ENCODE data around the gene FNBP1.
"Not testable (repeated sequence)": the region's sequence is repeated elsewhere in the genome, so short reads cannot be mapped to it uniquely, and the experiment has no call there.

The FNBP1 gene

DNA sequence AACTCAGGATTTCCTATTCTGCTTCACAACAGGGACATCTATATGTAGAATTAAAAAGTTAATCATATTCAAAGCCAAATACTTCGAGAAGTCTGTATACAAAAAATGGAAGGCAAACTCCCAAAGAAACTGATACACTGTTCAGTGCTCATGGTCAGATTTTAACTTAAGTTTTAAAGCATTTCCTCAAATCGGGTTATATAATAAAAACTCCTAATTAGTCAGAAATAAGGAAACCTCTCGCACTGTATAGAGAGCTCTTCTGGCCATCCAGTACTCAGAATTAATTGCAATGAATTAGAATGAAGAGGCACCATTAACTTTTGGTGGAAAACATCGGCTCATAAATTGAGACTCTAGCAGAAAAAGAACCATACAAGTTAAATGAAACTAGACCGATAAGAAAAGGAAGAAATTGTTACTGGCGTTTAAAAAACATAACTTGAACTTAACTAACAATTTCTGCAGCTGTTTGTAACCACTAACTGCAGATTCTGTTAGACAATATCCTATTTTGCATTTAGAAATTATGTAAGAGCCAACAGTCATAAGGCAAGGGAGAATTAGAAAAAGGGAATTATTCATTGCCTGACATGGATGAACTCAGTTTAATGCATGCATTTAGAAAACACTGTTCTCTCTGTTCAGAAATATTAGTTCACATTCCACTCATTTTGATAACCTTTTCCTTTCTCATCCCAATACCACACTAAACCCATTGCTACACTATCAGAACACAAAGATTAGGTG is 96.6 kb downstream of the FNBP1 start:
- no peak for DNase-seq

DNA sequence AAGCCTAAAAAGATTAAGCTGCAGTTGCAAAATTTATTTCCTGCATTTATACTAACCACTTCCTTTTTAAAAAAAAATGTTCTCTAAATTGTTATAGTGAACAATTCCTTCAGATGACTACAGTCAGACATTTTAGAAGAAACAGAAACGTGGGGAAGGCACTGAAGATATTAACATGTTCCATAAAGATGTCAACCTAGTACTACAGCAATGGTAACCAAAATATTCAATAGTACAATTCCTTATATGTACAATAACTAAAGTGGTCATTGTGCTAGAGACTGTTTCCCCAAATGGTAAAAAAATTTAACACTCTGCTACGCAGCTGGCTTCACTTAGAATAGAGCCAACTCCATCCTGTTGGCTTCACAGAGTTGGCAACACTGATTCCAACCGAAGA is 97.7 kb downstream of the FNBP1 start:
- no peak for DNase-seq

DNA sequence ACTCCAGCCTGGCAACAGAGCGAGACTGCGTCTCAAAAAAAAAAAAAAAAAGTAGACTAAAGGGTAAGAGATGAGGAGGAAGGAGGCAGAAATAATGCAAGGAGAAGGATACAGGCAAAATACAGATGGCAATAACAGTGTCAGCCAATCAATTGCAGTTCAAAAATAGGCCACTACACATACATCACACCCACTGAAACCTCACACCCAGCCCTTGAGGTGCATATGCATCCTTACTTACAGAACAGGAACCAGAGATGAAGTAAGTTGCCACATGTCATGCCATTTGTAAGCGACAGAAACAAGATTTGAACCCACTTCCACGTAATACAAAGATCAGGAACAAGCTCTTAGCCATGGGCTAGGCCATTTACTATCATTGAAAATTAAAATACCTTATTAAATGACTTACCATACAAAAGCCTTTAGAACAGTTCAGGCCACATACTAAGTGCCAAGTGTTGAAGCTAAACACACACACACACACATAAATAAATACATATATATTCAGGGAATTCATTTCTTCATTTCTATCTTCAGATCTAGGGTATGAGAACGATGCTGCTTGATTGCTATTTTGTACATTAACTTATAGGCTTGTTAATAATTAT is 98.4 kb downstream of the FNBP1 start:
- DNase-seq: no peak

DNA sequence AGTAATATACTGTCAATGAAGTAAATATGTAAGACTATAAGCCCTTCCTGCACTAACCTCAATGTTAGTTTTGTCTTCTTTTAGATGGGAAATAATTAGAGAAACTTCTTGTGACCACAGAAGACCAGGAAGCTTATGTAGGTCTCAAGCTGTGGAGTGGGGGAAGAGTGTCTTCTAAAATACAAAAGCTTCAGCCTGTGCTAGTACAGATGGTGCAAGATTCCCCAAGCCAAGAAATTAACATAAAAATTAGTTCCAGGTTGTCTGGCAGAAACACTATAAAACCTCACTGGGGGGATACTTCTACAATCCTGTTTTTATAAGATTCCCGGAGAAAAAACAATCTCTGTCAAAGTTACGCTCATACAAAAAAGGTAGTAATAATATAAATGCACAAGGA is 103.6 kb downstream of the FNBP1 start:
- DNase-seq: no peak

DNA sequence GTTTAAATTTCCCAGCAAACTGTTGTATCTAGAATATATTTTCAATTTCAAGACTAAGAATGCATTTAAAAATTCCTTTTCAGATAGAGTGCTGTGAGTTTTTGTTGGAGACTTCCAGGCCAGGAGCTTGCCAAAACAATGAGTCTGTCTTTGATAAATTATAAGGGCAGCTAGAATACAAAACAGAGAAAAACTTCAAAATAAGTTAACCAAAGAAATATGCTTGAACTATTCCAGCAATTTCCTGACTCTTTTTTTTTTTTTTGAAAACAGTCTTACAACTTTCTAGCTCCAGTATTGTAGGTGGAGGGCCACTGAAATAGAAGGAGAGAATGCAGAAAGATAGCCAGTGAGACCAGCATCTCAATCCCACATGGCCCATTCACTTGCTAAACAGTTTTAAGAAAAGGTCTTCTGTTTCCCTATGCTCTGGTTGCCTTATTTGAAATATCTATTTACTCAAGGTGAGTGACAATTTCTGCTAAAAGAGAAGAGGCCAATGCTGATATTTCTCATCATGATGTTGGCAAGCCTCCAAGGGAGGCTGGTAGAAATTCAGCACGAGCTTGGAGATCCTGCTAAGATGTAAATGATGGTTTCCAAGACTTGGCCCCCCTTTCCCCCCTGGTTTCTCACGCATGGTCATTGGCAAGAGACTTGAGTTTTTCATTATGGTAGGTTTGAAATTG is 104.6 kb downstream of the FNBP1 start:
- no peak for DNase-seq

DNA sequence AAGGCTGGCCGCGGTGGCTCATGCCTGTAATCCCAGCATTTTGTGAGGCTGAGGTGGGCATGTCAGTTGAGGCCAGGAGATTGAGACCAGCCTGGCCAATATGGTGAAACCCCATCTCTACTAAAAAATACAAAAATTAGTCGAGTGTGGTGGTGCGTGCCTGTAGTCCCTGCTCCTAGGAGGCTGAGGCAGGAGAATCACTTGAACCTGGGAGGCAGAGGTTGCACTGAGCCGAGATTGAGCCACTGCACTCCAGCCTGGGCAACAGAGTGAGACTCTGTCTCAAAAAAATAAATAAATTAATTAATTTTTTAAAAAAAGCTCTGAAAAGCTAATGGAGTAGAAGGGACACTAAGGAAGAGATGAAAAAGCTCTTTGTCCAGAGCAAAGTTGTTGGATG is 105.1 kb downstream of the FNBP1 start:
- not testable (repeated sequence) for DNase-seq

DNA sequence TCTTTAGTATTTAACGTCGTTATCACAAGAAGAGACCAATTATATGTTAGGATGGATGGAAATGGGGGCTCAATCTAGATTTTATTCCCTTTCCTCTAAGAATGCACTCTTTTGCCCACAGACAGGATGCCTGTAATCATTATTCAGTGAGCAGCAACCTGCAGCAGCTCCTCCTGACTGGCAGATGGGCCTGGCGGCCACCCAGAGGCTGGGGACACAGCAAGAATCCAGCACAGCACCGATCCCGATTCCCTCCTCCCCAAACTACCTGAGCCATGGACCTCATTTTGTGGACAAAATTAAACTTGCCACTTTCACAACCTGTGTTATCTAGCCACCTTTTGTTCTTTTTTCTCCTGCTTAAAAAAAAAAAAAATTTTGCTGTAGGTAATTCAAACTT is 106.8 kb downstream of the FNBP1 start:
- no peak for DNase-seq

DNA sequence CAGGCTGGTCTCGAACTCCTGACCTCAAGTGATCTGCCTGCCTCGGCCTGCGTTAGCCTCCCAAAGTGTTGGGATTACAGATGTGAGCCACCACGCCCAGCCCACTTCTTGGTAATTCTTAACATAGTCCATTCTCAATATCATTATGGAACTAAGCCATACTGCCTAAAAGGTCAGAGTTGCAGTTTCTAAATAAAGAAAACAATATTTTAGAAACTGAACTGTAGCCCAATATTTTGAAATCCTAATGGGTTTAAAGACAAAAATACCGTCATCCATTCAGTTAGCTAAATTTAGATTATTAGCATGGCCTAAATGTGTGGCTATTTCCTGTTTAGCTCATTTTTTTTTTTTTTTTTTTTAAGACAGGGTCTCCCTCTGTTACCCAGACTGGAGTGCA is 108.2 kb downstream of the FNBP1 start:
- no peak for DNase-seq

DNA sequence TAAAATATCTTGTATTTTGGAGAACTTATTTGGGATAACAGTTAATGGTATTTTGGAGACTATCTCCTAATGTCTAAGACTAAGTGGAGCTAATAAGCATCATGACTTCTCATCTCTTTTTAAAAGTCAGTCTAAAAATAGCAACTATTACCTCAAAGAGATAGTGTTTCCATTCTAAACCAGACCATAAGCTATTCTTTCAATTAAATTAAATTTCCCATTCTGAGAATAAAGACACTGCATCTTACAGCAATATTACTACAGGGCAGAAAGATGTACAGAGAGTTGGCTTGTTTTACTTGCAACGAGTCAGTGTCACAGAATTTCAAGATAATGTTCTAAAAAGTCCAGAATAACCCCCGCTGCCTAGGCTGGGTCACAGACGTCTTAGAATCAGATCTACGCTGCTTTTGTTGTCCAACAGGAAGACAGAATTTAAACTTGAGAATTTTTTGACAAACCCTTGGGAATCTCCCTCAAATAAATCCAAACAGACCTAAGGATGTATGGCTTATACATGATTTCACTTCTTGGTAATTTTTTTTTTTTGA is 108.9 kb downstream of the FNBP1 start:
- no peak for DNase-seq

DNA sequence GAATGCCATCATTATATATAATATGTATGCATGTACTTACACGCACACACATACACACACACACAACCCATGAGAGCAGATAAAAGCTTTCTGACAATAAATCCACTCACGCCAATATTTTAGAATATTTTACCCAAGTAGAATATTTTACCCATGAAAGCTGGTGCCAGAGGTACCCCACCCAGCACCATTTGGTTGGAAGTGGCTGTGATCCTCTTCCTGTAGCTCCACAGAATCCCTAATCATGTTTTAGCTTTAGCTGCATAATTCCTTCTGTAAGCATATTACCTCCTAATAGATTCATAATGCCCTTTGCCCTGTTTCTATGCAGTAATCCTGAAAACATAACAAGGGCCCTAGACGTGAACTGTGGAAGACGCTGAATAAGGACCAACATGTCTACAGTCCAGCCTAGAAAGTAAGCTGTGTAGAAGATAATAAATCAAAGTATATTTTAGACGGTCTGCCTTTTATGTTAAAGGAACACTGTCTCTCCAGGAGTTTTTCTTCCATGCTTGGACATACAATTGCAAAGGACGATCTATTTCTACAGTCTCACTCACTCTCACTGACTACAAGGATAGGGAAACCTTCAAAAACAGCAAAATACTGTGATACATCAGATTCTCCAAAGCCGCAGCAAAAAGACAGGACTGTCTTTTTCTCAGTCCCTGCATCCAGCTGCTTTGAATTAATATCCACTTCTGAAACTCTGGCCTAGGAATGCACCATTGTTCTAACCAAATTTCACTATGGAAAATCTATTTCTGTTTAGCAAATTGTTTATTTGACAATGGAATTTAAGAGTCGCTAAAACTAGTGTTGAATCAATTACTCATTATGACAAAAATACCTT is 109.6 kb downstream of the FNBP1 start:
- no peak for DNase-seq

DNA sequence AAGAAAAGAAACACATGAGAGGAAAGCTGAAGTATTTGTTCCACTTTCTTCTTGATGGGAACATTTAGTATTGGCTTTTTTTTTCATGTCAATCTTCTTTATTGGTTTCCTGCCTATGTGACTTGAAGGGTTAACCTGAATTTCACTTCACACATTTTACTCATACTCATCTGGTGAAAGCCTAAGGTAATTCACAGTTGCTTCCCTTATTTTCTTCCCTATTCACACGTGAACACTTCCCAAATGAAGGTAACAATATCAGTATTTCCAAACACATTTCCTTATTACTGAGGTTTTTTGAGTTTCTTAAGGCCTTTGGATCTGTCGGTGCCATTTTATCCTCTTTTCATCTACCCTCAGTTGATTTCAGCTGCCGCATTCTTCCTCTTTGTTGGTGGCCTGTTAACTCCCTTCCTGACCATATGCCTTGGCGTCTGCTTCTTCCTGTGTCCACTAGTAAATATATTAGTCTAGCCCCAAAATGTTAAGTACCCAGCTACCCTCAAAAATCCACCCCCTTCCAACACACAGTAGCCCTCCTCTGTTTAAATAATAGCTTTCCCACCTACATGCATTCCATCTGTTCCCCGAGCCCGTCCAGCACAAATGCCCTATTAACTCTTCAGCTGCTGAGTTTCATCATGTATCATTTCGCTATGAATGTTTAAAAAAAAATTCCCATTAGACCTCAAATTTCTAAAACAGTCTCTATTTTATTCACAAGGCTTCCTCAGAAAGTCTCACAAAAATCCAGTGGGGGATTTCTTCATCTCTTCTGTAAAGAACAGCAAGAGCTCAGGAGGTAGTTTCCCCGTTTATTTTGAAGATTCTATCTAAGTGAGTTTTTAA is 110.5 kb downstream of the FNBP1 start:
- DNase-seq: no peak

DNA sequence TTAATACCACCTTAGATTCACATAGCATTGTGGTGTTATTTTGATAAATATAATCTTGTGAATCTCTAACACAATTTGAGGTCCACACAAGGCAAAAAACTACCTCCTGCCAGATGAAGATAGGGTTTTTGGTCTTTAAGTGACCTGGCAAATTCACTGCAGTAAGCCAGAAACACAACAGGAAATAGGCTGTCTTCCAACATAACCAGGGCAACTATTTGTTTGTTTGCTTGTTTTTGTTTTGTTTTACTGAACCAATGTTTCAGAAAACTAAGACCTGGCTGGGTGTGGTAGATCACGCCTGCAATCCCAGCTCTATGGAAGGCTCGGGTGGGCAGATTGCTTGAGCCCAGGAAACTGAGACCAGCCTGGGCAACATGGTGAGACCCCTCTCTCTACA is 112.2 kb downstream of the FNBP1 start:
- DNase-seq: no peak

DNA sequence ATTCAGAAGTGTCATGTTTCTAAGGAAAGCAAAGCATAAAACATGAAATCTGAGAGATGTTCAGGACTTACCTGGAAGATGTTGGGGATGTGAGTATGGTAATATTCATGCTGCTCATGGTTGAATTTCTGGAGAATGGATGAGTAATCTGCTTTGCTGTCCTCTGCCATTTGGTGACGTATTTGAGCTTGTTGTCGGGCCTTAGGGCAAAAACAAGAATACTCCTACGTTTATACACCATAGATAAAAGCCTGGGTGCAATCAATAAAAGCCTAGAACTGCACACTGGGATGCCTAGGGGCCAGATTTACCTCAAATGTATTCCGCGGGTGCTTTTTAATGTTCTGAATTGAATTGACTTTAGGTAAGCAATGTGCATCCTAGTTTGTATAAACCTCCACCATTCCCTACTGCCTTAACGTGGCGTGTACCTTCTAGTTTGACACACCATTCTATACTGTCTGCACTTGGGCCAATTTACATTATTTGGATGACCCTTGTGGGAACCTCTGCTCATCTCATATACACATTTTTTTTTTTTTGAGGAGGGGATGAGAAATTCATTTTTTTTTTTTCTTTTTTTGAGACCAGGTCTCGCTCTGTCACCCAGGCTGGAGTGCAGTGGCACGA is 113.4 kb downstream of the FNBP1 start:
- no peak for DNase-seq

DNA sequence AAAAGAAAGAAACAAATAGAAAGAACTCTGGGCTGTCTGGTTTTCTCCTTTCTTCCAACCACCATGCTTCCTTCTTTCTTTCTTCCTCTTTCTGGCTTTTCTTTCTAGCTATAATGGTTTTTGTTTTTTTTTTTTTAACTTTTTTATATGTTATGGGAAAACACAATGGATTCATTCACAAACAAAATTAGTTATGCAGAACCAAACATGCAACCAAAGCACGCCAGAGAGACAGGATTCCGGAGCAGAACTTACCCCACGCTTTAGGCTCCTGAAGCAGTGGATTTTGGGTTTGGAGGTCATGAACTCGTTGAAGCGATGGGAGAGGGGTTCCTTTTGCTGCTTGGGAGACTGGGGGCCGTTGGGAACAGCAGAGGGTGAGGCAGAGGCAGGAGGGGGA is 119.4 kb downstream of the FNBP1 start:
- DNase-seq: no peak

DNA sequence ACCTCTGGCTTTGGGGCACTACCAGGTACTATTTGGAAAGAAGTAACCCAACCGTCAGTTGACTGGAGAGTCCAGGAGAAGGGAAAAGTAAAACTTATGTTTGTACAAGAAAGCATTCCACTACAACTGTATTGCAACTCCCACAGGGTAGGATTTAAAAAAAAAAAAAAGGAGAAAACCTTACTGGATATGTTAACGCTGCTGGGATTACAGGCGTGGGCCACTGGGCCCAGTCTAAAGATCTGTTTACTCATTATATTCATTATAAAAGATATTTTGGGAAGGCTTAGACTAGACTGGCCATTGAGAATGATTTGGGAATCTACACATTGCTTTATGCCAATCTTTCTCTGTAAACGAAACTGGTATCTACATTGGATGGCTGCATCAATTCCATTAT is 121.1 kb downstream of the FNBP1 start:
- DNase-seq: no peak

DNA sequence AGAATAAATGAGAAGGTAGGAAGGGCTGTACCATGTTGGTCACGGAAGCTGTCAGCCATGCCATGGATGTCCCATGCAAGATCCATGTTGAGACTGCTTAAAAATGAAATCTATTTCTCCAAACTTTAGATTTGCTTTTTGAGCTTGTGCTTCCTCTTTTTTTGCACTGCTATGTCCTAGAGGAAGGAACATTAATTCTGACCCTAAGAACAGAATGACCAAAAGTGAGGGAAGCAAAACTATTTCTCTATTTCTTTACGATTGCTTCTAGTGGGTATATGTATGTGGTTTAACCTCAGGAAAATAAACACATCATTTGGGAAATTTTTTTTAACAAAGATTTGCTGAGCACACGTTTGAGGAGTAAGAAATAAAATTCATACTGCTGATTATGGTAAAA is 123.1 kb downstream of the FNBP1 start:
- DNase-seq: no peak

DNA sequence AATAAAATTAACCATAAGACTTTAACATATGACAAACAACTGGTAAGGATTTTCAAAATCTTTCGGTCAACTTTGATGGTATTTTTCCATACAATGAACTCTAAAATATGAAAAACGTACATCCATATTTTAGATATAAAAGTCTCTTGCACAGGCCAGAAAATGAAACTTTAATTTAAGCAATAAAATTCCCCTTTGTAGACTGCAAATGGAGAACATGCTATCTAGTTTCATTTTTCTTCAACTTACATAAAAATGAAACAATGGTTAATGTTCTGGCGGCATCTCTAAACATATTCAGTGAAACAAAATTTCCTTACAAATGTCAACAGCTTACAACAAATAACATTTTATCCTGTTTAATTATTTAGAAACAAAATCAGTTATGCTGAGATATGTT is 123.7 kb downstream of the FNBP1 start:
- no peak for DNase-seq

DNA sequence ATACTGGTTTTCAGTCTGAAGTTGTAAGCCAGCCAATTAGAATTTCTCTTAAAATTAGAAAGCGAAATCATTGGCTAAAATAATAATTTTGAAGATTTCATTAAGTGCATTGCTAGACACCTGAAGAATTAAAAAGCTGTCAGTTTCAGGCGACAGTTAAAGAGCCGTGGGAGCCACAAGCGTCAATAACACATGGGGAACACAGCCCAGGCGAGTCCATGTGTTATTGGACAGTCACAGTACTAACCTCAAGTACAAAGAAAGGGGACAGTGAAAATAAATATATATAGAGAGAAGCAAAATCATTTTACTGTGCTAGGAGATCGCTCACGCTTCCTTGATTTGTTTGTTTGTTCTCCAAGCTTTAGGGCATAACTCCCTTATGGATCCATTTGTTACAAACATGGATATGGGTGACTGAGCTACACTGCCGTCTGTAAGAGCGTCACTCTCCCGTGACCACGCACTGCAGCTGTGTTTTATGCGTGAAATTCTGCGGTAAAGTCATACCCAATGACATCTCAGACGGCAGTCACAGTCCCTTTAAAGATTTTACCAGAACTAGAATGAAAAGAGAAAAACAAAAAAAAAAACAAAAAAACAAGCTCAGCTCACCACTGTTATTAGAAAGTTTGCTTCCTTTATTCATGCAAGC is 124.6 kb downstream of the FNBP1 start:
- DNase-seq: no peak

DNA sequence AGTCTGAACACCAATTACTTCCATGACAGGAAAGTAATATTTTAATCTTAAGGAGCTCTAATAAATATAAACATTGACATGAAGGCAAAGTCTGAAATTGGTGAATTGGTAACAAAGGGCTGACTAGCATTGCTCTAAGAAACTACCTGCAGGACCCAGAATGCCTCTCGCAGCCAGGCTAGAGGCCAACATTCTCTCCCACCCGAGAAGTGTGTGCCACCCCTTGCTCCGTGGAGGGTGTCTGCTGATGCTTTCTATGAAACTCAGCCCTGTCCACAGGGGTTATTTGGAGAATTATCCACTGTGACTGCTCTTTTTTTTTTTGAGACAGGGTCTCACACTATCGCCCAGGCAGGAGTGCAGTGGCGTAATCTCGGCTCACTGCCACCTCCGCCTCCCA is 126.3 kb downstream of the FNBP1 start:
- no peak for DNase-seq

DNA sequence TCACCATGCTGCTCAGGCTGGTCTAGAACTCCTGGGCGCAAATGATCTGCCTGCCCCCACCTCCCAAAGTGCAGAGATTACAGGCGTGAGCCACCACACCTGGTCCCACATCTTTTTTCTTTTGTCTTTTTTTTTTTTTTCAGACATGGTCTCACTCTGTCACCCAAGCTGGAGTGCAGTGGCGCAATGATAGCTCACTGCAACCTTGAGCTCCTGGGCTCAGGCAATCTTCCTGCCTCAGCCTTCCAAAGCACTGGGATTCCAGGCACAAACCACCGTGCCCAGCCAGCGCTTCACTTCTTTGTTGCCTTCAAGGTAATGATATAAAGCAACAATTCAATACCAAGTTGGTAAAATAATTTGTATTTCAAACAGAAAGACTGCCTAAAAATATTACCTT is 128.9 kb downstream of the FNBP1 start:
- no peak for DNase-seq

Measured in NCI-H774 (cell line).